HG03280 (cell line): ENCODE data around the gene ZNF423.
A peak's percentile ranks its signal among the peaks of the same experiment; 100 is the strongest.

ENCODE experiments used
- ATAC-seq: cut with Tn5 transposase; IDR thresholded peaks from one replicate; pipeline ENCODE4 v1.9.1; 2021; ENCODE audit warnings: mild to moderate bottlenecking, moderate library complexity; ENCODE audit not compliant: unreplicated experiment

The ZNF423 gene

GRCh38 chr16:49617016-49617629 is 238.8 kb downstream of the ZNF423 start:
- ATAC-seq = no peak

GRCh38 chr16:49615576-49615975 is 240.3 kb downstream of the ZNF423 start:
- ATAC-seq = no peak

GRCh38 chr16:49610983-49611382 is 244.9 kb downstream of the ZNF423 start:
- ATAC-seq = no peak

- ATAC-seq = no peak
Measured at GRCh38 chr16:49608779-49609178, 247.1 kb downstream of the ZNF423 start.

- no peak for ATAC-seq
Measured at GRCh38 chr16:49608098-49608497, 247.8 kb downstream of the ZNF423 start.

GRCh38 chr16:49605536-49606254 is 250.2 kb downstream of the ZNF423 start:
- ATAC-seq = no peak

- ATAC-seq = no peak
Measured at GRCh38 chr16:49604602-49605001, 251.3 kb downstream of the ZNF423 start.

GRCh38 chr16:49603956-49604355 is 252.0 kb downstream of the ZNF423 start:
- no peak for ATAC-seq

GRCh38 chr16:49602976-49603310 is 253.0 kb downstream of the ZNF423 start:
- ATAC-seq = no peak

GRCh38 chr16:49602201-49602975 is 253.5 kb downstream of the ZNF423 start:
- no peak for ATAC-seq

- no peak for ATAC-seq
Measured at GRCh38 chr16:49601576-49601975, 254.3 kb downstream of the ZNF423 start.

GRCh38 chr16:49600976-49601375 is 254.9 kb downstream of the ZNF423 start:
- ATAC-seq = no peak

- no peak for ATAC-seq
Measured at GRCh38 chr16:49600536-49600935, 255.4 kb downstream of the ZNF423 start.

- no peak for ATAC-seq
Measured at GRCh38 chr16:49599704-49600103, 256.2 kb downstream of the ZNF423 start.

- ATAC-seq = no peak
Measured at GRCh38 chr16:49599281-49599680, 256.6 kb downstream of the ZNF423 start.

GRCh38 chr16:49598383-49599170 is 257.3 kb downstream of the ZNF423 start:
- ATAC-seq = peak; percentile 62

- ATAC-seq = no peak
Measured at GRCh38 chr16:49597796-49598195, 258.1 kb downstream of the ZNF423 start.

- ATAC-seq = no peak
Measured at GRCh38 chr16:49596648-49597291, 259.1 kb downstream of the ZNF423 start.

- ATAC-seq = no peak
Measured at GRCh38 chr16:49596068-49596467, 259.8 kb downstream of the ZNF423 start.

- no peak for ATAC-seq
Measured at GRCh38 chr16:49594685-49595498, 261.0 kb downstream of the ZNF423 start.
